GM19351 (cell line): Measurements from ENCODE around the gene HELZ.

ENCODE experiments used
- ATAC-seq: cut with Tn5 transposase; IDR thresholded peaks from one replicate; pipeline ENCODE4 v1.9.1; 2021; ENCODE audit warnings: mild to moderate bottlenecking, moderate library complexity; ENCODE audit not compliant: unreplicated experiment

The HELZ gene

DNA sequence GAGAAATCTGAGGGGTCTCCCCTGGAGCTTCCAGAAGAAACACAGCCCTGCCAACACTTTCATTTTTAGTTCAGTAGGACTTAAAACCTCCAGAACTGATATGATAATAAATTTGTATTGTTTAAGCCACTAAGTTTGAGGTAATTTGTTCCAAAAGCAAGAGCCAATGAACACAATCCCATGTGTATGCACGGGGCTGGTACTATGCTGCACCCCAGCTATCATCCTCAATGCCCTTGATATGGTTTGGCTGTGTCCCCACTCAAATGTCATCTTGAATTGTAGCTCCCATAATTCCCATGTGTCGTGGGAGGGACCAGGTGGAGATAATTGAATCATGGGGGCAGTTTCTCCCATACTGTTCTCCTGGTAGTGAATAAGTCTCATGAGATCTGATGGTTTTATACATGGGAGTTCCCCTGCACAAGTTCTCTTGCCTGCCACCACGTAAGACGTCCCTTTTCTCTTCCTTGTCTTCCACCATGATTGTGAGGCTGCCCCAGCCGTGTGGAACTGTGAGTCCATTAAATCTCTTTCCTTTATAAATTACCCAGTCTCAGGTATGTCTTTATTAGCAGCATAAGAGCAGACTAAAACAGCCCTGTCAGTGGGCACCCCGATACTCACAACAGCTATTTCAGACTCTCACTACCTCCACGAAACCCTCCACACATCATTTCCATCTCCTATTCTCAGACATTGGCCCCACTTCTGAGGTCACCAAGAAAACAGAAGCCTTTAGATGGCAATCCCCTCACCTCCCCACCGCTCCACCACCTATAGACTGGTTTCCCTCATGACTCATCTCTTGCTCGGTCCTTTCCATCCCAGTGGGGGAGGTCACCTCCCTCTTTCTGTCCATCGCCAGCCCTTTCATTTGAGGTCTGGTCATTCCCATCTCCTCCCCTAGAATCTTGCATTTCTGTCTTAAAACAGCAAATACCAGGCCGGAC lies 209.6 kb downstream of the HELZ start:
- peak; percentile 85 for ATAC-seq

DNA sequence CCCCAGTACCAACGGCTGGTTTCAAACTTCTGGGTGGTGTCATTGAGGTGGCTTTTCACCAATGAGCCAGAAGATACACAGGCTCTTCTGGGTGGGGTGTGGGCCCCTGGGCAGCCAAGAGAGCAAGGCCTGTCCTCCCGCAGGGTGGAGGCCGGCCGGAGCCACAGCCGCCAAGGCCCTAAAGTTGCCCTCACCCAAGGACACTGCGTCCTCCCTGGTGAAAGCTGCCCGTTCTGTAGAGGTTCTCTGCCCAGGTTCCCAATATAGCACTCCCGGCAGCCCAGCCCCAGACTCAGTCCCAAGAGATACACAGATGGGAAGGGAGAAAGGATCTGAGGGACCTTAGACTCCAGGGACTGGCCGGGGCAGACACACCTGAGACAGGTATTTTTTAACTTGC lies 211.4 kb downstream of the HELZ start:
- no peak for ATAC-seq

GRCh38 chr17:67032985-67033384 lies 212.0 kb downstream of the HELZ start:
- no peak for ATAC-seq

GRCh38 chr17:67032382-67032781 lies 212.6 kb downstream of the HELZ start:
- no peak for ATAC-seq

- no peak for ATAC-seq
These were observed 214.4 kb downstream of the HELZ start for GRCh38 chr17:67030641-67031040.

- ATAC-seq: no peak
These were observed 217.9 kb downstream of the HELZ start for GRCh38 chr17:67027031-67027628.

GRCh38 chr17:67026341-67026740 lies 218.7 kb downstream of the HELZ start:
- no peak for ATAC-seq

GRCh38 chr17:67025216-67025792 lies 219.7 kb downstream of the HELZ start:
- no peak for ATAC-seq

GRCh38 chr17:67024736-67025135 lies 220.3 kb downstream of the HELZ start:
- ATAC-seq: no peak

- no peak for ATAC-seq
These were observed 222.6 kb downstream of the HELZ start for GRCh38 chr17:67022451-67022810.

- ATAC-seq: no peak
These were observed 223.1 kb downstream of the HELZ start for GRCh38 chr17:67021743-67022450.

- ATAC-seq: no peak
These were observed 223.8 kb downstream of the HELZ start for GRCh38 chr17:67021196-67021595.
